HepG2 (cell line): ENCODE results near the gene ANKS3. TPM values are rescaled to one million over a fixed set of nuclear protein-coding genes. Genes with fewer than 3 reads are reported as not detected.

Source experiments
- CBX5 ChIP-seq: sonication (generic); formaldehyde crosslinking; IDR thresholded peaks from 2 replicates; pipeline ENCODE4 v1.4.0; 2020; ENCODE audit warnings: missing genetic modification reagents, borderline replicate concordance
- HIVEP1 ChIP-seq: sonication (generic); formaldehyde crosslinking; IDR thresholded peaks from 2 replicates; pipeline ENCODE4 v1.4.0; 2020; ENCODE audit warnings: mild to moderate bottlenecking, missing genetic modification reagents
- ISL2 ChIP-seq: sonication (generic); formaldehyde crosslinking; IDR thresholded peaks from 2 replicates; pipeline ENCODE4 v1.5.0; 2020; ENCODE audit warnings: missing genetic modification reagents
- KDM6A ChIP-seq: IDR thresholded peaks from 2 replicates; pipeline ENCODE4 v1.6.1; 2016; ENCODE audit warnings: low read depth
- MAFK ChIP-seq, 2 experiments: IDR thresholded peaks in 1 of 2; conservative IDR thresholded peaks in 1 of 2; 2 replicates each; pipeline ENCODE4 v1.6.1; 2011; ENCODE audit warnings: improper control_type of control experiment in 2 of 2, low read length in 2 of 2
- SP5 ChIP-seq: IDR thresholded peaks from 2 replicates; pipeline ENCODE4 v1.6.1; 2016; ENCODE audit warnings: low read depth, borderline replicate concordance
- WIZ ChIP-seq: sonication (generic); formaldehyde crosslinking; IDR thresholded peaks from 2 replicates; pipeline ENCODE4 v1.5.1; 2020; ENCODE audit warnings: mild to moderate bottlenecking, missing genetic modification reagents
- ZFP41 ChIP-seq: sonication (generic); formaldehyde crosslinking; IDR thresholded peaks from 2 replicates; pipeline ENCODE4 v1.4.0; 2020; ENCODE audit warnings: mild to moderate bottlenecking, missing genetic modification reagents, borderline replicate concordance
- ZFP90 ChIP-seq: sonication (generic); formaldehyde crosslinking; IDR thresholded peaks from 2 replicates; pipeline ENCODE4 v1.8.0; 2022; ENCODE audit warnings: missing genetic modification reagents, mild to moderate bottlenecking, inconsistent platforms, borderline replicate concordance
- ZKSCAN5 ChIP-seq: sonication (generic); formaldehyde crosslinking; IDR thresholded peaks from 2 replicates; pipeline ENCODE4 v1.5.1; 2020; ENCODE audit warnings: mild to moderate bottlenecking, missing genetic modification reagents
- ZMYM2 ChIP-seq: sonication (generic); formaldehyde crosslinking; IDR thresholded peaks from 2 replicates; pipeline ENCODE4 v1.8.0; 2022; ENCODE audit warnings: mild to moderate bottlenecking, missing genetic modification reagents
- polyA plus RNA-seq, 8 experiments: library from polyadenylated mRNA; depleted of rRNA in 3 of 8; stranded (reverse) in 7 of 8; unstranded in 1 of 8; fragments of >200 nt; fragmentation: Illumina TruSeq in 4 of 8; extraction: Trizol in 4 of 8; gene quantifications; 2 replicates each; pipeline versions ENCODE4 v1.2.1 to v1.2.3, GENCODE V29; 2011 to 2016; ENCODE audit warnings: low read depth in 4 of 8, missing spikeins in 1 of 8, mixed read lengths in 1 of 8; ENCODE audit not compliant: insufficient read depth in 1 of 8
- total RNA-seq, 5 experiments: library from RNA; depleted of rRNA; stranded (reverse); fragments of >200 nt; fragmentation: Illumina TruSeq; extraction: Trizol; gene quantifications; 2 replicates each; pipeline ENCODE4 v1.2.3, GENCODE V29; 2016; ENCODE audit warnings: low read depth in 1 of 5
- TF ChIP-seq, protein P1 (sequence below): sonication (generic); formaldehyde crosslinking; IDR thresholded peaks from 2 replicates; pipeline ENCODE4 v1.4.0; 2020; ENCODE audit warnings: missing genetic modification reagents, borderline replicate concordance
- TF ChIP-seq, protein P2 (sequence below): IDR thresholded peaks from 2 replicates; pipeline ENCODE4 v1.6.1; 2016; ENCODE audit warnings: control low read depth
- TF ChIP-seq, protein P3 (sequence below): sonication (generic); formaldehyde crosslinking; IDR thresholded peaks from 2 replicates; pipeline ENCODE4 v1.8.1; 2023; ENCODE audit warnings: mild to moderate bottlenecking, moderate library complexity, missing genetic modification reagents
- TF ChIP-seq, protein P4 (sequence below): sonication (generic); formaldehyde crosslinking; IDR thresholded peaks from 2 replicates; pipeline ENCODE4 v1.4.0; 2020; ENCODE audit warnings: missing genetic modification reagents; ENCODE audit errors: not compliant biosample characterization
- TF ChIP-seq, protein P5 (sequence below), 2 experiments: sonication (generic) in 1 of 2; formaldehyde crosslinking in 1 of 2; IDR thresholded peaks; 2 replicates each; pipeline versions ENCODE4 v1.5.1 to v1.6.1; 2011 to 2020; ENCODE audit warnings: borderline replicate concordance in 1 of 2, low read depth in 1 of 2, low read length in 1 of 2, mild to moderate bottlenecking in 1 of 2, missing genetic modification reagents in 1 of 2, moderate library complexity in 1 of 2
- TF ChIP-seq, protein P6 (sequence below): sonication (generic); formaldehyde crosslinking; IDR thresholded peaks from 2 replicates; pipeline ENCODE4 v1.8.0; 2022; ENCODE audit warnings: mild to moderate bottlenecking, missing genetic modification reagents
- TF ChIP-seq, protein P7 (sequence below): sonication (generic); formaldehyde crosslinking; IDR thresholded peaks from 2 replicates; pipeline ENCODE4 v1.4.0; 2020; ENCODE audit warnings: mild to moderate bottlenecking, missing genetic modification reagents

Gene ANKS3
- total and polyA plus RNA-seq, 2 of the 13 experiments (the other 11 are each of a cell fraction or from before 2014, with no cell fraction given), result 11.4 to 15.9 TPM

DNA sequence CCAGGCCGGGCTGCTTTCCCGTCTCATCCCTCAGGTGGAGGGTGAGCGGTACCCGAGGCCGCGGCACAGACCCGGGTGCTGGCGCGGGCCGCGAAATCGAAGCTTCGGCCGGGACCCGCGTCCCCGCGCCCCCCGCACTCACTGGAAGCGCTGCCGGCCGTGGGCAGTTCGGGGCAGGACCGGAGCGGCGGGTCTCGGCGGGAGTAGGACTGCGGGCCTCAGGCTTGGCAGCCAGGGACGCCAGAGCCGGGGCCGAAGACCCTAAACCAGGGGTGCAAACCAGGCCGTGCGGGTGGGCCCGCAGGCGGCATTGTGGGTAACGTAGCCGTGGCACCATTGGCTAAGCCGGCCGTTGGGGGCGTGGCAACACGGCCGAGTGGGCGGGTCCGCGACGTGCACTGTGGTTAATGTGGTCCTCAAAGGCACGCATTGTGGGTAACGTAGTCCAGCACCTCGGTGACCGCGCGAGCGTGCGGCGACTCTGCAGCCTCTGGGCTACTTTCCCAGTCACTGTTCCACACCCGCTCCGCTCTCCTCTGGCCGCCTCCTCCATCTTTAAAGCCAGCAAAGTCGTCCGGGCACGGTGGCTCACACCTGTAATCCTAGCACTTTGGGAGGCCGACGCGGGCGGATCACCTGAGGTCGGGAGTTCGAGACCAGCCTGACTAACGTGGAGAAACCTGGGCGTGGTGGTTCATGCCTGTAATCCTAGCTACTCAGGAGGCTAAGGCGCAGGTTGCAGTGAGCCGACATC is 33.0 kb upstream of the ANKS3 start, which contains the start of gene ZNF500 (continued):
- TF ChIP-seq, protein P1, sequence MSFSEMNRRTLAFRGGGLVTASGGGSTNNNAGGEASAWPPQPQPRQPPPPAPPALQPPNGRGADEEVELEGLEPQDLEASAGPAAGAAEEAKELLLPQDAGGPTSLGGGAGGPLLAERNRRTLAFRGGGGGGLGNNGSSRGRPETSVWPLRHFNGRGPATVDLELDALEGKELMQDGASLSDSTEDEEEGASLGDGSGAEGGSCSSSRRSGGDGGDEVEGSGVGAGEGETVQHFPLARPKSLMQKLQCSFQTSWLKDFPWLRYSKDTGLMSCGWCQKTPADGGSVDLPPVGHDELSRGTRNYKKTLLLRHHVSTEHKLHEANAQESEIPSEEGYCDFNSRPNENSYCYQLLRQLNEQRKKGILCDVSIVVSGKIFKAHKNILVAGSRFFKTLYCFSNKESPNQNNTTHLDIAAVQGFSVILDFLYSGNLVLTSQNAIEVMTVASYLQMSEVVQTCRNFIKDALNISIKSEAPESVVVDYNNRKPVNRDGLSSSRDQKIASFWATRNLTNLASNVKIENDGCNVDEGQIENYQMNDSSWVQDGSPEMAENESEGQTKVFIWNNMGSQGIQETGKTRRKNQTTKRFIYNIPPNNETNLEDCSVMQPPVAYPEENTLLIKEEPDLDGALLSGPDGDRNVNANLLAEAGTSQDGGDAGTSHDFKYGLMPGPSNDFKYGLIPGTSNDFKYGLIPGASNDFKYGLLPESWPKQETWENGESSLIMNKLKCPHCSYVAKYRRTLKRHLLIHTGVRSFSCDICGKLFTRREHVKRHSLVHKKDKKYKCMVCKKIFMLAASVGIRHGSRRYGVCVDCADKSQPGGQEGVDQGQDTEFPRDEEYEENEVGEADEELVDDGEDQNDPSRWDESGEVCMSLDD (CRISPR knock-in tag), result peak; percentile 70; the same call in 1 of the 2 replicates
- TF ChIP-seq, protein P2, sequence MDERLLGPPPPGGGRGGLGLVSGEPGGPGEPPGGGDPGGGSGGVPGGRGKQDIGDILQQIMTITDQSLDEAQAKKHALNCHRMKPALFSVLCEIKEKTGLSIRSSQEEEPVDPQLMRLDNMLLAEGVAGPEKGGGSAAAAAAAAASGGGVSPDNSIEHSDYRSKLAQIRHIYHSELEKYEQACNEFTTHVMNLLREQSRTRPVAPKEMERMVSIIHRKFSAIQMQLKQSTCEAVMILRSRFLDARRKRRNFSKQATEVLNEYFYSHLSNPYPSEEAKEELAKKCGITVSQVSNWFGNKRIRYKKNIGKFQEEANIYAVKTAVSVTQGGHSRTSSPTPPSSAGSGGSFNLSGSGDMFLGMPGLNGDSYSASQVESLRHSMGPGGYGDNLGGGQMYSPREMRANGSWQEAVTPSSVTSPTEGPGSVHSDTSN, result no peak
- peak; percentile 89 for TF ChIP-seq SP5 (CRISPR knock-in tag)
- TF ChIP-seq, protein P3, sequence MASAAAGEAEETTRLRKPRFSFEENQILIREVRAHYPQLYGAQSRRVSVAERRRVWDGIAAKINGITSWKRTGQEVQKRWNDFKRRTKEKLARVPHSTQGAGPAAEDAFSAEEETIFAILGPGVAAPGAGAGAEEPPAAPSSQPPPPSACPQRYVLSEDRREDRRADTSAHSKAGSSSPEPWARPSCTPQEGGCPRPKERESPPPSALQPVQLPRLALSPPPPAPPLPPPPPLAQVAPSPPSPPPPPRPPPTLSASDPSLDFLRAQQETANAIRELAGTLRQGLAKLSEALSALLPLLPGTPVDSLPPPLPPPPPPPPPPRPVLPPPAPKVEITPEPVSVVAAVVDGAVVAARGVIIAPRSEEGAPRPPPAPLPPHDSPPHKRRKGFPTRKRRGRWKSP (CRISPR knock-in tag), result peak; percentile 41; the same call in 1 of the 2 replicates
- TF ChIP-seq HIVEP1 (CRISPR knock-in tag), result 0 out of 2 replicates have a peak, but pooled peaks have one; percentile 36
- no peak for TF ChIP-seq KDM6A
- peak; percentile 47; the same call in 1 of the 2 replicates for TF ChIP-seq WIZ (CRISPR knock-in tag)
- TF ChIP-seq, protein P4, sequence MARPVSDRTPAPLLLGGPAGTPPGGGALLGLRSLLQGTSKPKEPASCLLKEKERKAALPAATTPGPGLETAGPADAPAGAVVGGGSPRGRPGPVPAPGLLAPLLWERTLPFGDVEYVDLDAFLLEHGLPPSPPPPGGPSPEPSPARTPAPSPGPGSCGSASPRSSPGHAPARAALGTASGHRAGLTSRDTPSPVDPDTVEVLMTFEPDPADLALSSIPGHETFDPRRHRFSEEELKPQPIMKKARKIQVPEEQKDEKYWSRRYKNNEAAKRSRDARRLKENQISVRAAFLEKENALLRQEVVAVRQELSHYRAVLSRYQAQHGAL (CRISPR knock-in tag), result no peak
- peak; percentile 44; the same call in 1 of the 2 replicates for TF ChIP-seq ISL2 (CRISPR knock-in tag)
- TF ChIP-seq ZMYM2 (CRISPR knock-in tag), result peak; percentile 93
- TF ChIP-seq, protein P5, sequence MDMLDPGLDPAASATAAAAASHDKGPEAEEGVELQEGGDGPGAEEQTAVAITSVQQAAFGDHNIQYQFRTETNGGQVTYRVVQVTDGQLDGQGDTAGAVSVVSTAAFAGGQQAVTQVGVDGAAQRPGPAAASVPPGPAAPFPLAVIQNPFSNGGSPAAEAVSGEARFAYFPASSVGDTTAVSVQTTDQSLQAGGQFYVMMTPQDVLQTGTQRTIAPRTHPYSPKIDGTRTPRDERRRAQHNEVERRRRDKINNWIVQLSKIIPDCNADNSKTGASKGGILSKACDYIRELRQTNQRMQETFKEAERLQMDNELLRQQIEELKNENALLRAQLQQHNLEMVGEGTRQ (IDR thresholded peaks at IDR 0.05; ENCODE audit: low read depth, low read length), result no peak
- TF ChIP-seq, protein P5 (CRISPR knock-in tag; IDR thresholded peaks at IDR 0.05; ENCODE audit: borderline replicate concordance), result no peak
- TF ChIP-seq MAFK (conservative IDR thresholded peaks at IDR 0.05 in 1 of 2, IDR thresholded peaks at IDR 0.05 in 1 of 2; ENCODE audit: low read length in 2 of 2), result no peak
- no peak; the same call in none of the 2 replicates for TF ChIP-seq CBX5
- TF ChIP-seq ZKSCAN5 (CRISPR knock-in tag), result no peak
- TF ChIP-seq, protein P6, sequence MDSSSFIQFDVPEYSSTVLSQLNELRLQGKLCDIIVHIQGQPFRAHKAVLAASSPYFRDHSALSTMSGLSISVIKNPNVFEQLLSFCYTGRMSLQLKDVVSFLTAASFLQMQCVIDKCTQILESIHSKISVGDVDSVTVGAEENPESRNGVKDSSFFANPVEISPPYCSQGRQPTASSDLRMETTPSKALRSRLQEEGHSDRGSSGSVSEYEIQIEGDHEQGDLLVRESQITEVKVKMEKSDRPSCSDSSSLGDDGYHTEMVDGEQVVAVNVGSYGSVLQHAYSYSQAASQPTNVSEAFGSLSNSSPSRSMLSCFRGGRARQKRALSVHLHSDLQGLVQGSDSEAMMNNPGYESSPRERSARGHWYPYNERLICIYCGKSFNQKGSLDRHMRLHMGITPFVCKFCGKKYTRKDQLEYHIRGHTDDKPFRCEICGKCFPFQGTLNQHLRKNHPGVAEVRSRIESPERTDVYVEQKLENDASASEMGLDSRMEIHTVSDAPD (CRISPR knock-in tag), result no peak
- TF ChIP-seq, protein P7, sequence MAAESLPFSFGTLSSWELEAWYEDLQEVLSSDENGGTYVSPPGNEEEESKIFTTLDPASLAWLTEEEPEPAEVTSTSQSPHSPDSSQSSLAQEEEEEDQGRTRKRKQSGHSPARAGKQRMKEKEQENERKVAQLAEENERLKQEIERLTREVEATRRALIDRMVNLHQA (CRISPR knock-in tag), result no peak
- TF ChIP-seq ZFP41, result no peak
- TF ChIP-seq ZFP90 (CRISPR knock-in tag), result peak; percentile 43; the same call in 1 of the 2 replicates
